Liver (tissue), 3 donors: ENCODE measurements around the gene CCNK.
A peak's percentile ranks its signal among the peaks of the same experiment; 100 is the strongest.

ENCODE experiments used
- ATF3 ChIP-seq: IDR thresholded peaks from 2 replicates; pipeline ENCODE4 v1.6.1; 2016; ENCODE audit warnings: antibody characterized with exemption
- CTCF ChIP-seq: fragments of 150-350 bp; IDR thresholded peaks from 2 replicates; pipeline ENCODE4 v1.5.1; 2017; ENCODE audit warnings: improper control_type of control experiment, low read depth, low read length; ENCODE audit not compliant: missing input control
- EGR1 ChIP-seq, 2 donors: IDR thresholded peaks; 2 replicates each; pipeline ENCODE4 v1.6.1; 2016 to 2018; ENCODE audit warnings: antibody characterized with exemption in 2 of 2, low read depth in 2 of 2
- GABPA ChIP-seq, 2 donors: IDR thresholded peaks in 1 of 2; conservative IDR thresholded peaks in 1 of 2; 2 replicates each; pipeline ENCODE4 v1.6.1; 2016; ENCODE audit warnings: antibody characterized with exemption in 2 of 2, mild to moderate bottlenecking in 1 of 2, moderate library complexity in 1 of 2
- HNF4A ChIP-seq, 2 donors: conservative IDR thresholded peaks; 2 replicates each; pipeline ENCODE4 v1.6.1; 2016; ENCODE audit warnings: antibody characterized with exemption in 2 of 2, mild to moderate bottlenecking in 2 of 2
- JUND ChIP-seq, 2 donors: IDR thresholded peaks; 2 replicates each; pipeline ENCODE4 v1.6.1; 2016; ENCODE audit warnings: antibody characterized with exemption in 2 of 2
- NR2F2 ChIP-seq: IDR thresholded peaks from 2 replicates; pipeline ENCODE4 v1.6.1; 2016; ENCODE audit warnings: antibody characterized with exemption
- RAD21 ChIP-seq, 2 donors: IDR thresholded peaks; 2 replicates each; pipeline ENCODE4 v1.6.1; 2016; ENCODE audit warnings: antibody characterized with exemption in 2 of 2, mild to moderate bottlenecking in 2 of 2
- RXRA ChIP-seq, 2 donors: IDR thresholded peaks; 2 replicates each; pipeline ENCODE4 v1.6.1; 2017 to 2018; ENCODE audit warnings: antibody characterized with exemption in 2 of 2, mild to moderate bottlenecking in 1 of 2
- SP1 ChIP-seq: IDR thresholded peaks from 2 replicates; pipeline ENCODE4 v1.6.1; 2018; ENCODE audit warnings: antibody characterized with exemption, mild to moderate bottlenecking
- TAF1 ChIP-seq: conservative IDR thresholded peaks from 2 replicates; pipeline ENCODE4 v1.6.1; 2016; ENCODE audit warnings: antibody characterized with exemption, mild to moderate bottlenecking
- YY1 ChIP-seq: IDR thresholded peaks from 2 replicates; pipeline ENCODE4 v1.6.1; 2016; ENCODE audit warnings: antibody characterized with exemption, mild to moderate bottlenecking
- ZBTB33 ChIP-seq: IDR thresholded peaks from 2 replicates; pipeline ENCODE4 v1.6.1; 2016; ENCODE audit warnings: antibody characterized with exemption
- donor health status: healthy.
- donor health status: healthy.

GRCh38 chr14:99480917-99481744 is at the start of gene CCNK:
- TF ChIP-seq CTCF: peak; percentile 1
- TF ChIP-seq TAF1: peak; percentile 47
- peak; percentile 100 for TF ChIP-seq YY1
- peak; percentile 41 for TF ChIP-seq NR2F2
- peak; percentile 60 for TF ChIP-seq ZBTB33
- TF ChIP-seq RAD21 (IDR thresholded peaks at IDR 0.05): peak in 1 of 2 donors; percentile 9
- peak; percentile 67 to 81 for TF ChIP-seq RXRA (IDR thresholded peaks at IDR 0.05)
- peak; percentile 97 for TF ChIP-seq SP1
- TF ChIP-seq EGR1 (IDR thresholded peaks at IDR 0.05; ENCODE audit: low read depth in 2 of 2): peak; percentile 98 to 100
- TF ChIP-seq ATF3: peak; percentile 37
- peak; percentile 39 to 66 for TF ChIP-seq HNF4A (conservative IDR thresholded peaks at IDR 0.05)
- peak in 1 of 2 donors; percentile 75 for TF ChIP-seq GABPA (IDR thresholded peaks at IDR 0.05 in 1 of 2, conservative IDR thresholded peaks at IDR 0.05 in 1 of 2)
- peak; percentile 5 to 20 for TF ChIP-seq JUND (IDR thresholded peaks at IDR 0.05)
